Skin of body (tissue), 2 donors: ENCODE measurements around the gene TP73. TPM values are rescaled to one million over a fixed set of nuclear protein-coding genes. Genes with fewer than 3 reads are reported as not detected.

Source experiments
- DNase-seq: peaks from one replicate; lab custom pipeline; 2025; lab: John Stamatoyannopoulos, UW
- total RNA-seq: library from RNA; depleted of rRNA; stranded (reverse); fragments of >200 nt; gene quantifications from one replicate; pipeline ENCODE4 v1.2.3, GENCODE V29; 2014

Gene TP73
- total RNA-seq, 1 donor from 2014 or later = 2.1 TPM

GRCh38 chr1:3671371-3672180, 19.3 kb downstream of the TP73 start:
- no peak for DNase-seq

GRCh38 chr1:3672231-3672970, 20.1 kb downstream of the TP73 start:
- DNase-seq = no peak

- DNase-seq = no peak
Observed at GRCh38 chr1:3672971-3673361, 20.6 kb downstream of the TP73 start.

- no peak for DNase-seq
Observed at GRCh38 chr1:3673381-3674099, 21.2 kb downstream of the TP73 start.

DNA sequence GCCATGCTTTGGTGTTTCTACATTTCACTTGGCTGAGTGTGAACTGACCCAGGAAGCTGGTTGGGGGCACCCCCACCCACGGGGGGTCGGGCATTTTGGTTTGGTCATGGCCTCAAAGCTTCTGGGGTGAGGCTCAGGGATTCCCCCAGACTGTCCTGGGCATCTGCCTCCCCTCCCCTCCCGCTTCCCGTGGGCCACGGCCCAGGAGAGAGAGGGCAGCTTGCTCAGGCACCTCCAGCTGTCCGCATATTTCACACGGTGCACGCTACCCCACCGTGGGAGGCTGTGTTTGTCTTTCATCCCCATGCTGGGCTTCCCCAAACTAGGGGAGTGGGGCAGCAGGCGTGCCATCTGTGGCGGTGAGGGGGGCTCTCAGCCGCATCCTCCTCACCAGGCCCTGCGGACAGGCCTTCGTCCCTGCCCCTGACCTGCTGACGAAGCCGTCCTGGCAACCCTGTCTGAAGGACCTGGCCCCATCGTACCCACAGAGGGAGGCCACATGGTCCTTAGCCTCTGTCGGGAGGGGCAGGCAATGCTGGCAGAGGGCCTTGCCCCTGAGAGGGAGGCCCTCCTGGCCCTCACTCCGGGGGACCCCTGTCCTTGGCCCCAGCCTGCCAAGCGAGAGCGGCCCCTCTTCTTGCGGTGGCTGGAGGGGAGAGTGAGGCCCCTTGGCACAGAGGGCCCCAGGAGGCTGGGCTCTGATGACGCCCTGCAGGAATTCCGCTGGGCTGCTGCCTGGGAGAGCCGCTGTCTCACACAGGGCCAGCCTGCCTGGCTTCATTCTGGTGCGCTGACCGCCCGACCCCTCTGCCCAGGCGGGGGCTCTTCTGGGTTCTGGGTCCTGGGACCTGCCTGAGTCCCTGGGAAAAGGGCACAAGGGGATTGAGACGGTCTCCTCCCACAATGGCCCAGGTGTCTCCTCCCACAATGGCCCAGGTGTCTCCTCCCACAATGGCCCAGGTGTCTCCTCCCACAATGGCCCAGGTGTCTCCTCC, 22.1 kb downstream of the TP73 start:
- no peak for DNase-seq

DNA sequence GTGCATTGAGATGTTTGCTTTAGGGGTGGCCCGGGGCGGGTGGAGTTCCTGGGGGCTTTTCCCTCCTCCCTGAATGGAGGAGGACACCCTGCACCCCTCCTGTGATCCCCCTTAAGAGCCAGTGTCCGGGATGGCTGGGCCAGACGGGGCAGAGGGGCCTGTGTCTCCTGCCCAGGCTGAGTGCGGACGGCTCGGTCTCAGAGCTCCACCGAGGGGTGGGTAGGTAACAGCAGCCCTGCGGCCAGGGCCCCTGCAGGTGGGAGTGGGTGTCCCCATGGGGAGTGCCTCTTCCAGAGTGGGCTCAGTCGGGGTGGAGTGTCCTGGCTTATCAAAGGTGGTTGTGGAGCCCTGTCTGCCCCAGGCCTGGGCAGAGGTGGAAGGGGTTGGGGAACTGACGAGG, 23.1 kb downstream of the TP73 start:
- no peak for DNase-seq

DNA sequence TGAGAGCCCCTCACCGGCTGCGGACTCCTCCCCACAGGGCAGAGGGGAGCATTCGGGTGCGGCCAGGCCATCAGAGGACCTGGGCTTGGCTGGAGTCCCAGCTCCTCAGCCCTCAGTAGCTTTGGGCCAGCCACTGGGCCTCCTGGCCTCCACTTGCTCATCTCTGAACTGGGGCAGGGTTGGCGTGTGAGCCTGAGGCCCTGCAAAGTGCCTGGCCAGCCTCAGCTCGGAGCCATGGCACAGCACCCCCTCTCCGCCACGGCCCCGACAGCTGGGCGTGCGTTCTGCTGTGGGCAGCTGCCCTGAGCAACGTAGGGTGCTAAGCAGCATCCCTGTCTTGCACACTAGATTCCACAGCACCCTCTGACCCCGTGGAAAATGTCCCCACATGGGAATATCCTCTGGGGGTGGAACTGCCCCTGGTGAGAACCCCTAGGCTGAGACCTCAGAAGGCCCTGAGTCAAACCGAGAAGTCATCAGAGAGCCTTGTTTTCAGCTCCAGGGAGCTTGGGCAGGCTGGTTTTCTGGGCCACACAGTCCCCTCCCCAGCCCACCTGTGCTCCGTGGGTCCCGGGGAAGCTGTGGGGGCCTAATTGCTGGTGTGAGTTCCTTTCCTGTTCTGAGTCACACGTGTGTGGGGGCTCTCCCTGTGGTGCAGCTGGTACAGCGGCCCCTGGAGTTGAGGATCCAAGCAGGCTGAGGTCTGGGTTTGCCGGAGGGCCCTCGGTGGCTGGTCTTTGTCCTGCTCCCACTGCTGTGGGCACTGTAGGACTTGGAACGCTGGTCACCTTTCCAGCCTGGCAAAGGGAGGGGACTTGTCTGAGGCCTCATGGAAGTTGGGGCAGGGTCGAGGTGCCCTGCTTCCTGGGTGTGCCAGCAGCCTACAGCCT, 24.5 kb downstream of the TP73 start:
- DNase-seq = no peak

DNA sequence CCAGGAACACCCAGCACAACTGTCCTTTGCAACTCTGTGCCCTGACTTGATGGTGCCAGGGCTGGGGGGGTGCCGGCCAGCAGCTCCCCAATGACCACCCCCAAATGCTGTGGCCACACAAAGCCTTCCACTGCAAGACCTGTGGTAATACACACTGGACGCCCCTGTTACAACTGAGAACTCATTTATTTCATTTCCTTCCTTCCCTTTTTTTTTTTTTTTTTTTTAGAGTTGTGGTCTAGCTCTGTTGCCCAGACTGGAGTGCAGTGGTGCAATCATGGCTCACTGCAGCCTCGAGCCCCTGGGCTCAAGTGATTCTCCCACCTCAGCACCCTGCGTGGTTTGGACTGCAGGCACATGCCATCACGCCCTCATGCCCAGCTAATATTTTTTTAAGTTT, 25.2 kb downstream of the TP73 start:
- DNase-seq = no peak

DNA sequence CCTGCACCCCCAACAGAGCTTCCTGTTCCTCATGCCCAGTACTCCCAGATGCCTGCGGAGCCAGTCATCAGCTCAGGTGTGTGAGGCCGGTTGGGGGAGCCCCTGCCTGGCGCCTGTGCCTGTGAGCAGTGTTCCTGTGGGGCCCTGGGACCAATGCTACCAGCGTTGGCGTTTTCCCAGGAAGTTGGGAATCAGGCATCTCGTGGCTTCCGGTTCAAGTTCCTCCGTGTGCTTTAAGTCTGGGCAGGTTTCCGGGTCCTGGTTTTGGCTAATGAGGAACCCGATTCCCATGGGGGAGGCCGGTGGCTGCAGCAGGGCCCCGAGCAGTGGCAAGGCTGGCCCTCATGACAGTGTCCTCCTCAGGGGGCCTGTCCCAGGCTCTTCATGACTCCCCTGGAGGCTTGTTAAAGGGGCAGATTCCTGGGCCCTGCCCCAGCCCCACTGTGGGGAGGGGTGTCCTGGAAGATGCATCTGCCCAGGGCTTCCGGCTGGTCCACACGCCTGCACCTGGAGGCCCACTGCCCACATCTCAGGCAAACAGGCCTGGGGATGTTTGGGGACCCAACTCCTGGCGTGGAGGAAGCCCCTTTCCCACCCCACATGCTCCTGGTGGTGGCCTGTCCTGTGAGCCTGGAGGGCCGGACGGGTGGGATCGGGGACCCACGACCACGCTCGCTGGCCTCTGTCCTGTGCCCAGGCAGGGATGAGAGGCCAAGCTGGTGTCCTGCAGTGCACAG, 26.2 kb downstream of the TP73 start:
- DNase-seq = no peak

DNA sequence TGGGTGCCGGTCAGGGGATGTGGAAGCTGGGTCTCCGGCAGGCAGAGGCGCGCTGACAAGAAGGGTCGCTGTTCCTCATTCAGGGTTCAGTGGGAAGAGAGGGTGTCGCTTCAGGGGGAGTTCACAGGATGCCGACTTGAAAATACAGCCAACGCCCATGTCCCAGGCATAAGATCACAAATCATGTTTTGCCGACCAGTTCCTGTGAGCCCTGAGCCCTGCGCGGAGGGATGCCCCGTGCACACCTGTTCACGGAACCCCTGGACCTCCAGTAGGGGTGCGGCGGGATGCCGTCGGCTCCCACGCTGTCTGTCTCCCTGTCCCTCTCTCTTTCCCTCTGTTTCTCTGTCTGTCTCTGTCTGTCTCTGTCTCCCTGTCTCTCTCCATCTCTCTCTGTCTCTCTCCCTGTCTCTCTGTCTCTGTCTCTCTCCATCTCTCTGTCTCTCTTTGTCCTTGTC, 26.8 kb downstream of the TP73 start:
- no peak for DNase-seq

DNA sequence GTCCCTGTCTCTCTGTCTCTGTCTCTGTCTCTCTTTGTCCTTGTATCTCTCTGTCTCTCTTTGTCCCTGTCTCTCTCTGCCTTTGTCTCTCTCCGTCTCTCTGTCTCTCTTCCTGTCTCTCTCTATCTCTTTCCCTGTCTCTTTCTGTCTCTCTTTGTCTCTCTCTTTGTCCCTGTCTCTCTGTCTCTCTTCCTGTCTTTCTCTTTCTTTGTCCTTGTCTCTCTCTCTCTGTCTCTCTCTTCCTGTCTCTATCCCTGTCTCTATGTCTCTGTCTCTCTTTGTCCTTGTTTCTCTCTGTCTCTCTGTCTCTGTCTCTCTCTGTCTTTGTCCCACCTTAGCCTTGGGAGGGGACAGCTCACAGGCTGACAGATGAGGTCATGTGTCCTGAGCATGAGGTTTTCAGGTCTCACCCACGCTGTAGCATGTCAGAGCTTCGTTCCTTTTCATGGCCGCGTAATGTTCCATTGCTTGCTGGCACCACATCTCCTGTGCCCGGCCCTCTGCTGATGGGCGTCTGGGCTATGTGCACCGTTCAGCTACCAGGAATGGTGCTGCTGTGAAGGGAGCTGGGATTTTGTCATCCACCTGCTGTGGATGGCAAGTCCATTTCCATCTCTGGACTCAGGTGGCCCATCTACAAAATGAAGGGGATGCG, 27.6 kb downstream of the TP73 start:
- DNase-seq = no peak

- no peak for DNase-seq
Observed at GRCh38 chr1:3680488-3681230, 28.3 kb downstream of the TP73 start.

- no peak for DNase-seq
Observed at GRCh38 chr1:3681231-3681897, 29.0 kb downstream of the TP73 start.

DNA sequence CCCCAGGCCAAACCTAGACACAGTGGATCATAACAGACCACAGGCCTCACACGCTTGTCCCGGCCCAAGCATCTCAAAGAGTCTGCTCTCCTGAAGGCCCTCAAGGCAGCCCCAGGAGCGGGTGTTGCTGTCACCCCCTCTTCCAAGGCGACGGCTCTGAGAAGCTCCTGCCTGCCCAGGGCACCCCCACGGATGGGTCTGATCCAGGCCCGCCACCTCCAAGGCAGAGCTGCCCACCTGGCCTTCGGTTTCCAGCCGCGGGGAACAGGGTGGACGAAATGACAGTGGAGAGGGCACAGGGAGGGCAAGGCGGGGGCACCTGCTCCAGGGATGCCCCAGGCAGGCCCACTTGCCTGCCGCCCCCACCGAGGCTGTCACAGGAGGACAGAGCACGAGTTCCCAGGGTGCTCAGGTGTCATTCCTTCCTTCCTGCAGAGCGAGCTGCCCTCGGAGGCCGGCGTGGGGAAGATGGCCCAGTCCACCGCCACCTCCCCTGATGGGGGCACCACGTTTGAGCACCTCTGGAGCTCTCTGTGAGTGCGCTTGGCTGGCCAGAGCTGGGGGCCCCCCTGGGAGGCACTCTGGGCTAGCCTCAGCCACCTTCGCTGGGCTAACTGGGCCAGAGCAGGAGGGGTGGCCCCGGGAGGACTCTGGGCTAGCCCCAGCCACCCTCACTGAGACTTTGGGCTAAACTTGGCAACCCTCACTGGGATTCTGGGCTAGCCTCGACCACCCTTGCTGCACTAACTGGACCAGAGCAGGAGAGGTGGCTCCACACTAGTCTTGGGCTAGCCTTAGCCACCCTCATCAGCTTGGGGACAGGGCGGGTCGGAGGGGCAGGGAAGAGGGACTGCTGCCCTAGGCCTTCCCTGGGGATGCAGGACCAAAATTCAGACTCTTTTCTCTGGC, 29.8 kb downstream of the TP73 start:
- no peak for DNase-seq

DNA sequence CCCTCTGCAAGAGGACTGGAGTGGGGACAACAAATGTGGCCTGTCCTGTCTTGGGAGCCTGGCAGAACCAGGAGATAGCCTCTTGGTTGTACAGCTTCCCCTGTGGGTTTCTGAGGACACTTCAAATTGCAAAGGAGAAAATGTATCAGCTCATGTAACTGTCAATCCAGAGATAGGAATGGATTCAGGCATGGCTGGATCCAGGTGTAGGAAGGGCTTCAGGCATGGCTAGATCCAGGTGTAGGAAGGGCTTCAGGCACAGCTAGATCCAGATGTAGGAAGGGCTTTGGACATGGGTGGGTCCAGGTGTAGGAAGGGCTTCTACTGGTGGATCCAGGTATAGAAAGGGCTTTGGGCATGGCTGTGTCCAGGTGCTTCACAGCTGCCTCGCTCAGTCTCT, 30.9 kb downstream of the TP73 start:
- DNase-seq = no peak

DNA sequence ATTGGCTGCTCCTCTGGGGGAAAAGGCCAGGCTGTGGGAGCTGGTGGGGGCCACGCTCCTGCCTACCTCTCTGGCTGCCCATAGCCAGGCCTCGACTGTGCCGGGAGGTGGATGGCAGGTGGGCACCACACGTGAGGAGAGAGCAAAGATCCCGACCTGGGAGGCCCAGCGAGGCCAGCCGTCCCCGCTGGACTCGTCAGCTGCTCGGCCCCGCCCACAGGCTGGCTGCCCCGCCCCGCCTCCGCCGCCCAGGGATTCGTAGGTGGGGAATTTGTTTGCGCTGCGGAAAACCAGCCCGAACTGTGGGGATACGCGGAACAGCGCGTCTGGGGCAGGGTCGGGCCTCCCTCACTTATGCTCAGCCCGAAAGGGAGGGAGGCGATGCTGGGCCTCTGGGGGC, 31.7 kb downstream of the TP73 start:
- DNase-seq = no peak
